Memory B cell (primary cell): Measurements from ENCODE around the gene GLOD4.
"Not testable (repeated sequence)": the region's sequence is repeated elsewhere in the genome, so short reads cannot be mapped to it uniquely, and the experiment has no call there.

ENCODE experiments used
- ATAC-seq: fragments of 150-1000 bp; cut with Tn5 transposase; 2 replicates; pipeline ENCODE4 v1.10.0; 2021; ENCODE audit warnings: low read depth, mild to moderate bottlenecking, moderate library complexity
- DNase-seq, 2 donors: peaks; one replicate each; pipeline ENCODE4 v3.0.0; 2022; ENCODE audit warnings: low spot score in 2 of 2
- H3K27ac Mint-ChIP-seq: one replicate; pipeline ENCODE4 v1.8.0; 2022; ENCODE audit warnings: mild to moderate bottlenecking, moderate library complexity, mixed read lengths
- H3K27me3 Mint-ChIP-seq: one replicate; pipeline ENCODE4 v1.8.0; 2022; ENCODE audit warnings: mixed read lengths
- H3K36me3 Mint-ChIP-seq: one replicate; pipeline ENCODE4 v1.8.0; 2022; ENCODE audit warnings: mild to moderate bottlenecking, mixed read lengths
- H3K4me1 Mint-ChIP-seq: one replicate; pipeline ENCODE4 v1.8.0; 2022; ENCODE audit warnings: mixed read lengths
- H3K4me3 Mint-ChIP-seq: one replicate; pipeline ENCODE4 v1.8.0; 2022; ENCODE audit warnings: mild to moderate bottlenecking, moderate library complexity, mixed read lengths
- H3K9me3 Mint-ChIP-seq: one replicate; pipeline ENCODE4 v1.8.0; 2022; ENCODE audit warnings: mixed read lengths

The GLOD4 gene

DNA sequence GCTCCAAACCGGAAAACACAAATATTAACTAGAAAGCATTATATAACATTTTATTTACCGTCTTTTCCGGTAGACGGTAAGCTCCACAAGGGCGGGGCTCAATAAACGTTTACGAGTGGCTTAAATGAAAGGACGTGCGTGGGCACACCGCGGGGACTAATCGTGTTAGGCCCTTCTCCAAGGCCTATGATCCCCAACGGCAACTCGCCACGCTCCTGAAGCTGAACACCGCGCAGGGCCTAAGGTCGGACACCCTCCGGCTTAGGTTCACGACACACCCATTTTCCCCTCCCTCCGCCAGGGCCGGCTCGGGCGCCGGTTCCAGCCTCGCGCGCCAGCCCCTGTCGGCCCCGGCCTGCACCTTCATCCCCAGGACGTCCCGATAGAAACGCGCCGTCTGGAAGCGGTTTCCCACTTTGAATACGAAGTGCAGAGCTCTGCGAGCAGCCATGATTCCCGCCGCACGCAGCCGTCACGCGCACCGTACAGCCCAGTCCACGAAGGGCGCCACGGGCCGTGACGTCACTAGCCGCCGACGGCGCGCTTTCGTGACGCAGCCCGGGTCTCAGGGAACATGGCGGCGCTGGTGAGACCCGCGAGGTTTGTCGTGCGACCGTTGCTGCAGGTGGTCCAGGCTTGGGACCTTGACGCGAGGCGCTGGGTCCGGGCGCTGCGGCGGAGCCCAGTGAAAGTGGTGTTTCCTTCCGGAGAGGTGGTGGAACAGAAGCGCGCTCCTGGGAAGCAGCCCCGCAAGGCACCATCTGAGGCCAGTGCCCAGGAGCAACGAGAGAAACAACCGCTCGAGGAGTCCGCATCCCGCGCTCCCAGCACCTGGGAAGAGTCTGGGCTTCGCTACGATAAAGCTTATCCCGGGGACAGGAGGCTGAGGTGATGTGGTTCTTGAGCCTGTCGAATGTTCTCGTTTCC lies at the start of gene GLOD4, which contains the start of gene MRM3:
TSS of gene GLOD4 (minus strand) at position 476 of the 927 bp plus-strand sequence. CDS start at position 451, 25 bp downstream.
TSS of gene MRM3 (plus strand) at position 549 of the 927 bp plus-strand sequence. CDS start at position 575, 26 bp downstream.
- H3K4me1 Mint-ChIP-seq: peaks cover 20% of the 10 kb centered on the region
- H3K27ac Mint-ChIP-seq: peak within 1 kb of the TSS; percentile 100
- peaks cover 9% of the 10 kb centered on the region for H3K36me3 Mint-ChIP-seq
- H3K4me3 Mint-ChIP-seq: peak within 1 kb of the TSS; percentile 100
- H3K9me3 Mint-ChIP-seq: no peaks in the 10 kb centered on the region
- H3K27me3 Mint-ChIP-seq: no peaks in the 10 kb centered on the region
- ATAC-seq: peak; percentile 95
- DNase-seq: peak; percentile 96 to 100

DNA sequence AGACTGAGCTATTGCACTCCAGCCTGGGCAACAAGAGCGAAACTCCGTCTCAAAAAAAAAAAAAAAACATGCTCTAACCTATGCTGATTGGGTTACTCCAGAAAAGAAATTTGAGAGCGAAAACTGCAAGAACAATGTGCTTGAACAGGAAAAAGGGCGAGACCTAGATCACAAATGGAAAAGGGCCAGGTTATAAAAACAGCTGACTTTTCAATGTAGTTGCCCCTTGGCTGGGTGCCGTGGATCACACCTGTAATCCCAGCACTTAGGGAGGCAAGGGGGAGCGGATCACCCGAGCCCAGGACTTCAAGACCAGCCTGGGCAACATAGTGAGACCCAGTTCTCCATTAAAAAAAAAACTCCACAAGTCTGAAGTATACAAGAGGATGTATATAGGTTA lies 48.9 kb upstream of the GLOD4 start:
- Mint-ChIP-seq H3K4me3 (no peak overlapping the region), H3K4me1 (no peaks in the 10 kb centered on the region), H3K36me3 (no peaks in the 10 kb centered on the region), H3K9me3 (peaks cover 4% of the 10 kb centered on the region), H3K27ac (no peak overlapping the region), H3K27me3 (peaks cover 10% of the 10 kb centered on the region)
- DNase-seq (no peak), ATAC-seq (no peak)

DNA sequence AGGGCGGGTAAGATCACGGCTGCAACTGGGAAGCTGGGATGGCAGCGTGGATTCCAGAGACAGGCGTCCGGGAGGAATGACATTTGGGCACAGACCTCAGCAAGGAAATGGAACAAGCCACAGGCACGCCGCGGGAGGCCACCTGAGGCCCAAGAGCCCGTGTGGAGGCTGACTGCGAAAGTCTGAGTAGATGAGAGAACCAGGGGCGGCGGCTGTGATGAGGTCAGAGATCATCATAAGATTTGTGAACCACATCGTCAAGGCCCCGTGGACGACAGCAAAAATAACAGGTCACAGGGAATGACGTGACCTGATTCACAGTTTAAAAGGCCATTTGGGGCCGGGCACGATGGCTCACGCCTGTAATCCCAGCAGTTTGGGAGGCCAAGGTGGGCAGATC lies 48.3 kb upstream of the GLOD4 start:
- ATAC-seq: no peak
- H3K27ac Mint-ChIP-seq: no peak overlapping the region
- peaks cover 11% of the 10 kb centered on the region for H3K27me3 Mint-ChIP-seq
- no peaks in the 10 kb centered on the region for H3K36me3 Mint-ChIP-seq
- H3K4me1 Mint-ChIP-seq: no peaks in the 10 kb centered on the region
- H3K9me3 Mint-ChIP-seq: peaks cover 4% of the 10 kb centered on the region
- DNase-seq: no peak
- no peak overlapping the region for H3K4me3 Mint-ChIP-seq

GRCh38 chr17:829614-830013 lies 47.5 kb upstream of the GLOD4 start:
- ATAC-seq, H3K9me3 Mint-ChIP-seq, H3K27me3 Mint-ChIP-seq, DNase-seq, H3K4me3 Mint-ChIP-seq, H3K4me1 Mint-ChIP-seq, H3K36me3 Mint-ChIP-seq, H3K27ac Mint-ChIP-seq: not testable (repeated sequence)

- ATAC-seq (no peak), DNase-seq (no peak)
- Mint-ChIP-seq H3K27ac (no peak overlapping the region), H3K9me3 (peaks cover 4% of the 10 kb centered on the region), H3K4me1 (no peaks in the 10 kb centered on the region), H3K4me3 (no peak overlapping the region), H3K27me3 (peaks cover 9% of the 10 kb centered on the region), H3K36me3 (no peaks in the 10 kb centered on the region)
Observed at GRCh38 chr17:828761-829160, 46.7 kb upstream of the GLOD4 start.

- Mint-ChIP-seq H3K27me3 (peaks cover 10% of the 10 kb centered on the region), H3K36me3 (no peaks in the 10 kb centered on the region), H3K4me3 (no peak overlapping the region), H3K4me1 (no peaks in the 10 kb centered on the region), H3K9me3 (peaks cover 4% of the 10 kb centered on the region), H3K27ac (no peak overlapping the region)
- DNase-seq: no peak
- no peak for ATAC-seq
Observed at GRCh38 chr17:826778-827177, 44.7 kb upstream of the GLOD4 start.

DNA sequence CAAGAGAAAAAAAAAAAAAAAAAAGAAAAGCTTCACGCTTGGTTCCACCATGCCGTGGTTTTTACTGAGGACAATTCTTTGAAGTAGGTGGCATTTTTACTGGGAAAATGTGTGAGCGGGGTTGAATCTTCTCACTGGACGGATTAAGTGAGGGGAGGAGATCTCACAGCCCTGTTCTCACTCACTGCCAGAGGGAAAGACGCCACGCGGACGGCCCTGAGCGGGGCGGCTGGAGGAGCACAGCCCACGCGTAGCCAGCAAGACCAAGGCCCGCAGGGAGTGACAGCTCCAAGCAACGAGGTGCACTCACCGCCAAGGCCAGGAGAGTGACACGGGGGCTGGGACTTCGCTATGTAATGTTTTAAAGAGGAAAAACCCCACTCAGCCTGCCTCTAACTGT lies 43.1 kb upstream of the GLOD4 start:
- ATAC-seq (no peak), DNase-seq (no peak)
- Mint-ChIP-seq H3K27ac (no peak overlapping the region), H3K4me3 (no peak overlapping the region), H3K4me1 (no peaks in the 10 kb centered on the region), H3K27me3 (peaks cover 10% of the 10 kb centered on the region), H3K9me3 (peaks cover 3% of the 10 kb centered on the region), H3K36me3 (no peaks in the 10 kb centered on the region)

DNA sequence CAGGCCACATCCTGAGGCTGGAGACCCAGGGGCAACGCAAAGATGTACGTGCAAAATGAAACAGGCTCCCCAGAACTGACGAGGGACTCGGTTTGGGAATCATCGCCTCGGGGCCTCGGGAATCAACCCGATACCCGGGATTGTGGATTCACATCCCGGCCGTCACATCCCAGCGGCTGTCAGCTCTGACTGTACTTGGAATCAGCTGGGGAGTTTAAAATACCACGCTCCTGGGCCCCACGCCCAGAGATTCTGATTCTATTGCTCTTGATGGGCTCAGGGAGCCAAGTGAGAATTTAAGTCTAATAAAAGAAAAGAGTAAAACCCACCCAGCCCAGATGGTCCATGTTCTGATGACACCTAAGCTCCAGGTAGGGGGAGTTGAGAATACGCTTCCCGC lies 42.3 kb upstream of the GLOD4 start:
- Mint-ChIP-seq H3K4me3 (no peak overlapping the region), H3K4me1 (no peaks in the 10 kb centered on the region), H3K27me3 (peaks cover 4% of the 10 kb centered on the region), H3K9me3 (no peaks in the 10 kb centered on the region), H3K36me3 (no peaks in the 10 kb centered on the region), H3K27ac (no peak overlapping the region)
- DNase-seq (no peak), ATAC-seq (no peak)

DNA sequence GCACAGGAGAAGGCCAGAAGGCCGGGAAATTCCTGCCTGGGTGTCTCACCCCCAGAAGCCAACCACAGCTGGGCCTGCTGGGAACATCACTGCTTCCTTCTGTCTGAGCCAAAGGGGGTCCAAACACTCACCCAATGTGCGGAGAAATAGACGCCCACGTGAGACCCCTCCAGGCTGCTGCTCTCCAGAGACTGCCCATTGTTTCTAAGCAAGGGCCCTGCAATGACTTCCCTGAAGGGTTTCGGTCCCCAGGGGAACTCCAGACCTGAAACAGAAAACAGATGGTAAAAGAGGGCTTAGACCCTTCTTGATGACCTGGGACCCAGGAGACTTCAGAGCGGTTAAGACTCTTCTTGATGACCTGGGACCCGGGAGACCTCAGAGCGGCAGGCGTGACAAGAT lies 41.4 kb upstream of the GLOD4 start:
- Mint-ChIP-seq H3K36me3 (no peaks in the 10 kb centered on the region), H3K4me3 (no peak overlapping the region), H3K27ac (no peak overlapping the region), H3K27me3 (peaks cover 4% of the 10 kb centered on the region), H3K9me3 (no peaks in the 10 kb centered on the region), H3K4me1 (no peaks in the 10 kb centered on the region)
- ATAC-seq (peak; percentile 12), DNase-seq (no peak)

DNA sequence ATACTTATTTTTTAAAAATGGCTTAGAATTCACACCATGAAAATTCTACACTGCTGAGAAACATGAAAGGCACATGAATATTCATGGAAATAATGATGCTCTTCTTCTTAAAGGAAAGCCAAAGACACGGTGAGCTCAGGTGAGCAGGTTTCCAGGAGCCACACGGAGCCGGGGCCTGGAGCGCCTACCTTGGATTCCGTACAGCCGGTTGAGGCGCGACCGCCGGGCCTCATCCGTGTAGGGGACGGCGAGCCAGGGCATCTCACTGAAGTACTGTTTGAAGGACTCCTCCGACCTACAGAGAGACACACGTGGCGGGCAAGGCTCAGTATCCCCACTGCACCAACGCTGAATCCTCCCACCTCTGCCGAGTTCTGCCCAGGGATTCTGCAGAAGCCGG lies 37.2 kb upstream of the GLOD4 start:
- H3K27ac Mint-ChIP-seq: no peak overlapping the region
- no peak for ATAC-seq
- H3K36me3 Mint-ChIP-seq: no peaks in the 10 kb centered on the region
- H3K4me3 Mint-ChIP-seq: no peak overlapping the region
- no peaks in the 10 kb centered on the region for H3K9me3 Mint-ChIP-seq
- no peaks in the 10 kb centered on the region for H3K4me1 Mint-ChIP-seq
- DNase-seq: no peak
- peaks cover 7% of the 10 kb centered on the region for H3K27me3 Mint-ChIP-seq

DNA sequence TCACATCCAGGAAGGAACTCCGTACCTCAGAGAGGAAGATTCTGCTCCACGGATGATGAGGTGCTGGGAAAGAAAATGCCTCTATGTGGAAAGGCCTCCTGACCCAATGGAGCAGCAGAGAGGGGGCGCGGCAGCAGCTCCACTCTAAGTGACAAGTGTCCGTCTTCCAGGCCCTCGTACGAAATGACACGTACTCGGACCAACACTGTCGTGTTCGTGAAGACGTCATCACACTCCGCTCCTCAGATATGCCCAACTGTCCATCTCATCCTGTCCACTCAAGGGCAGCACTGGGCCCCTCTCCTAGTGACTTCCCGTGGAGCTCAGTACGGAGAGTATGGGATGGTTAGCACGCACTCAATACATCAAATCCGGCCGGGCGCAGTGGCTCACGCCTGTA lies 32.3 kb upstream of the GLOD4 start:
- Mint-ChIP-seq H3K9me3 (peaks cover 4% of the 10 kb centered on the region), H3K4me3 (no peak overlapping the region), H3K36me3 (peaks cover 5% of the 10 kb centered on the region), H3K27ac (no peak overlapping the region), H3K27me3 (peaks cover 19% of the 10 kb centered on the region), H3K4me1 (peaks cover 4% of the 10 kb centered on the region)
- ATAC-seq (no peak), DNase-seq (no peak)

- peaks cover 4% of the 10 kb centered on the region for H3K9me3 Mint-ChIP-seq
- H3K4me3 Mint-ChIP-seq: no peak overlapping the region
- DNase-seq: no peak
- H3K27ac Mint-ChIP-seq: no peak overlapping the region
- peaks cover 4% of the 10 kb centered on the region for H3K4me1 Mint-ChIP-seq
- ATAC-seq: no peak
- peaks cover 5% of the 10 kb centered on the region for H3K36me3 Mint-ChIP-seq
- H3K27me3 Mint-ChIP-seq: peaks cover 22% of the 10 kb centered on the region
Observed at GRCh38 chr17:812638-813204, 30.6 kb upstream of the GLOD4 start.

DNA sequence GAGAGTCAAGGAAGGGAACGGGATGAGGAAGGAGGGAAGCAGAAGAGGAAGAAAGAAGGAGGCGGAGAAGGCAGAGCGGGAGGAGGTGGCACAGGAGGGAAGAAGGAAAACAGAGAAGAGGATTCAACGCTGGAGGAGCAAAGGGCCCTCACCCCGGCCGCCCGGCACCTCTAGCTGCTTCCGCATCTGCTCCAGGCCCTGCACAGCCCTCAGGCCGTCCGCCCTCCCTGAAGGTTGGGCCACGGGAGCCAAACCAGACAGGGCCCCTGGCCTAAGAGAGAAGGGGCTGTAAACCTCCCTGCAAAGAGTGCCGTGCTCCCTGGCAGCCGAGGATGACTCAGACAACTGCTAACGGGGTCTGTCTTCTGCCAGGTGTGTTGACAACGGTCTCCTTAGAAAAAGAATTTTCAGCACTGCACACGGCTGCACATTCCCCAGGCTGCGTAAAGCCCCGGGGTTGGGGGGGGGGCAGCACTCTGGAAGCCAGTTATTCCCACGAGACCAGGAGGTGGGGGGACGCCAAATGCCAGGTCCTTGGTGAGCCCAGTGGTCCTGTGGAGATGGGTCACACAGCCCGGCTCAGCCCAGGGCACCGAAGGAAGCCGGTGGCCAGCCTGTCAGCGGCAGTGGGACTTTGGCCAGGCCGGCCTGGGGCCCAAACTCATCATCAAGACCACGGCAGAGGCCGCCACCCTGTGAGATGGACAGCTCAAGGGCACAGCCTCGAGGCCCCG lies 29.1 kb upstream of the GLOD4 start:
- peaks cover 5% of the 10 kb centered on the region for H3K36me3 Mint-ChIP-seq
- DNase-seq: no peak
- H3K27me3 Mint-ChIP-seq: peaks cover 18% of the 10 kb centered on the region
- no peak for ATAC-seq
- no peak overlapping the region for H3K4me3 Mint-ChIP-seq
- no peak overlapping the region for H3K27ac Mint-ChIP-seq
- H3K4me1 Mint-ChIP-seq: peaks cover 4% of the 10 kb centered on the region
- peaks cover 4% of the 10 kb centered on the region for H3K9me3 Mint-ChIP-seq
